AG09309 (cell line): ENCODE measurements around the gene CFAP206.
A peak's percentile ranks its signal among the peaks of the same experiment; 100 is the strongest.

Source experiments
- DNase-seq: peaks from one replicate; pipeline ENCODE4 v3.0.0-alpha.2; 2010; ENCODE audit warnings: low read depth
- H3K4me3 ChIP-seq: 2 replicates; pipeline ENCODE4 v1.5.1; 2011; ENCODE audit warnings: mild to moderate bottlenecking, low read depth, low read length, moderate library complexity; ENCODE audit not compliant: control insufficient read depth
- CTCF ChIP-seq: IDR thresholded peaks from 2 replicates; pipeline ENCODE4 v1.5.1; 2011; ENCODE audit warnings: mild to moderate bottlenecking, low read depth, low read length, inconsistent platforms; ENCODE audit not compliant: insufficient read depth, control insufficient read depth; ENCODE audit errors: missing control alignments

The CFAP206 gene

GRCh38 chr6:87375315-87375714 lies 32.5 kb upstream of the CFAP206 start:
- H3K4me3 ChIP-seq = no peak overlapping the region
- DNase-seq = no peak
- no peak for TF ChIP-seq CTCF

GRCh38 chr6:87376643-87377042 lies 31.1 kb upstream of the CFAP206 start:
- TF ChIP-seq CTCF = no peak
- H3K4me3 ChIP-seq = no peak overlapping the region
- DNase-seq = no peak

GRCh38 chr6:87378947-87379346 lies 28.8 kb upstream of the CFAP206 start:
- no peak overlapping the region for H3K4me3 ChIP-seq
- TF ChIP-seq CTCF = no peak
- no peak for DNase-seq

- H3K4me3 ChIP-seq = no peak overlapping the region
- no peak for TF ChIP-seq CTCF
- no peak for DNase-seq
Observed at GRCh38 chr6:87382861-87383260, 24.9 kb upstream of the CFAP206 start.

- no peak overlapping the region for H3K4me3 ChIP-seq
- TF ChIP-seq CTCF = no peak
- DNase-seq = no peak
Observed at GRCh38 chr6:87384038-87384437, 23.7 kb upstream of the CFAP206 start.

- DNase-seq = no peak
- no peak for TF ChIP-seq CTCF
- H3K4me3 ChIP-seq = no peak overlapping the region
Observed at GRCh38 chr6:87384449-87384848, 23.3 kb upstream of the CFAP206 start.

GRCh38 chr6:87391334-87391733 lies 16.4 kb upstream of the CFAP206 start:
- no peak for DNase-seq
- H3K4me3 ChIP-seq = no peak overlapping the region
- peak; percentile 58 for TF ChIP-seq CTCF
